Activated B cell treated with CpG ODN at 0.5 μM for 24 hours (primary cell): ENCODE results near the gene TAF6. TPM values are rescaled to one million over a fixed set of nuclear protein-coding genes. Genes with fewer than 3 reads are reported as not detected.

Experiments
- ATAC-seq: fragments of 200-7000 bp; cut with Tn5 transposase; one replicate; pipeline ENCODE4 v1.10.0; 2021; ENCODE audit warnings: low read depth, mild to moderate bottlenecking, moderate library complexity
- CTCF ChIA-PET: fragments of 350-600 bp; sonication (Branson Sonifier 250); formaldehyde crosslinking; loops from one replicate; lab custom pipeline; 2021; ENCODE audit warnings: antibody characterized with exemption; lab: Charles Lee
- POLR2A ChIA-PET: fragments of 350-600 bp; sonication (Branson Sonifier 250); formaldehyde crosslinking; loops from one replicate; lab custom pipeline; 2021; ENCODE audit warnings: antibody characterized with exemption; lab: Charles Lee
- DNase-seq: peaks from one replicate; pipeline ENCODE4 v3.0.0; 2022
- H3K27ac Mint-ChIP-seq: one replicate; pipeline ENCODE4 v1.8.0; 2020; ENCODE audit warnings: mixed read lengths
- H3K27me3 Mint-ChIP-seq: one replicate; pipeline ENCODE4 v1.8.0; 2021; ENCODE audit warnings: mixed read lengths
- H3K36me3 Mint-ChIP-seq: one replicate; pipeline ENCODE4 v1.8.0; 2021; ENCODE audit warnings: low read depth, mixed read lengths
- H3K4me1 Mint-ChIP-seq: one replicate; pipeline ENCODE4 v1.8.0; 2021; ENCODE audit warnings: mixed read lengths
- H3K4me3 Mint-ChIP-seq: one replicate; pipeline ENCODE4 v1.8.0; 2020; ENCODE audit warnings: mild to moderate bottlenecking, mixed read lengths
- H3K9me3 Mint-ChIP-seq: one replicate; pipeline ENCODE4 v1.8.0; 2020; ENCODE audit warnings: mixed read lengths
- CTCF ChIP-seq: fragments of 200-600 bp; IDR thresholded peaks from one replicate; pipeline ENCODE4 v1.8.0; 2022; ENCODE audit warnings: antibody characterized with exemption, mild to moderate bottlenecking
- intact Hi-C: fragments of 100-400 bp; cut with micrococcal nuclease; formaldehyde crosslinking; loops from one replicate; pipeline ENCODE4 v1.15.1; 2024
- total RNA-seq: library from RNA; stranded (reverse); gene quantifications from 2 replicates; pipeline ENCODE4 v1.2.3, GENCODE V29; 2022

The TAF6 gene
- total RNA-seq, 1 donor from 2014 or later = 54.9 TPM

- DNase-seq = no peak
- Mint-ChIP-seq H3K27me3 (no peaks in the 10 kb centered on the region), H3K9me3 (no peaks in the 10 kb centered on the region), H3K27ac (no peak overlapping the region), H3K36me3 (peaks cover 67% of the 10 kb centered on the region), H3K4me1 (peaks cover 3% of the 10 kb centered on the region), H3K4me3 (no peak overlapping the region)
- ChIA-PET CTCF (no interaction called here), POLR2A (interaction anchor here (3.1 kb wide), 1 partner anchor 11 kb away, joined by 13 read pairs; the partner anchor contains the start of genes AP4M1 and MCM7)
- ATAC-seq = no peak
- intact Hi-C loops = no loop called here
- TF ChIP-seq CTCF = no peak
Measured at GRCh38 chr7:100111914-100112313, 7.2 kb downstream of the TAF6 start.

- Mint-ChIP-seq H3K36me3 (peaks cover 71% of the 10 kb centered on the region), H3K9me3 (no peaks in the 10 kb centered on the region), H3K4me3 (no peak overlapping the region), H3K27ac (no peak overlapping the region), H3K27me3 (no peaks in the 10 kb centered on the region), H3K4me1 (no peaks in the 10 kb centered on the region)
- TF ChIP-seq CTCF = no peak
- DNase-seq (no peak), ATAC-seq (no peak)
- POLR2A ChIA-PET = interaction anchor here (3.1 kb wide), 1 partner anchor 10 kb away, joined by 13 read pairs; the partner anchor contains the start of genes AP4M1 and MCM7
- CTCF ChIA-PET = no interaction called here
- intact Hi-C loops = no loop called here
Measured at GRCh38 chr7:100111156-100111555, 8.0 kb downstream of the TAF6 start.

- intact Hi-C loops = no loop called here
- no peak for TF ChIP-seq CTCF
- no peaks in the 10 kb centered on the region for H3K27me3 Mint-ChIP-seq
- ChIA-PET CTCF (no interaction called here), POLR2A (no interaction called here)
- ATAC-seq (no peak), DNase-seq (no peak)
- no peak overlapping the region for H3K4me3 Mint-ChIP-seq
- H3K9me3 Mint-ChIP-seq = no peaks in the 10 kb centered on the region
- H3K27ac Mint-ChIP-seq = no peak overlapping the region
- H3K4me1 Mint-ChIP-seq = no peaks in the 10 kb centered on the region
- H3K36me3 Mint-ChIP-seq = peaks cover 85% of the 10 kb centered on the region
Measured at GRCh38 chr7:100109521-100110163, 9.5 kb downstream of the TAF6 start.

GRCh38 chr7:100107890-100108289 is 11.3 kb downstream of the TAF6 start:
- DNase-seq (no peak), ATAC-seq (no peak)
- no peaks in the 10 kb centered on the region for H3K4me1 Mint-ChIP-seq
- H3K4me3 Mint-ChIP-seq = no peak overlapping the region
- H3K27ac Mint-ChIP-seq = no peak overlapping the region
- CTCF ChIA-PET = no interaction called here
- no peaks in the 10 kb centered on the region for H3K9me3 Mint-ChIP-seq
- POLR2A ChIA-PET = no interaction called here
- intact Hi-C loops = no loop called here
- H3K27me3 Mint-ChIP-seq = no peaks in the 10 kb centered on the region
- H3K36me3 Mint-ChIP-seq = peaks cover 78% of the 10 kb centered on the region
- TF ChIP-seq CTCF = no peak

GRCh38 chr7:100107125-100107737 is 11.9 kb downstream of the TAF6 start:
- ChIA-PET CTCF (no interaction called here), POLR2A (no interaction called here)
- Mint-ChIP-seq H3K36me3 (peaks cover 72% of the 10 kb centered on the region), H3K4me1 (peaks cover 6% of the 10 kb centered on the region), H3K9me3 (no peaks in the 10 kb centered on the region), H3K4me3 (no peak overlapping the region), H3K27ac (no peak overlapping the region), H3K27me3 (no peaks in the 10 kb centered on the region)
- TF ChIP-seq CTCF = no peak
- no peak for ATAC-seq
- DNase-seq = no peak
- intact Hi-C loops = no loop called here
